Erythroblast (primary cell): ENCODE measurements around the gene TSPOAP1.
A peak's percentile ranks its signal among the peaks of the same experiment; 100 is the strongest.

Source experiments
- DNase-seq, 2 experiments: peaks; one replicate each; lab custom pipeline; 2025; lab: John Stamatoyannopoulos, UW
- GATA1 ChIP-seq: IDR thresholded peaks from 2 replicates; pipeline ENCODE4 v1.6.1; 2011; ENCODE audit warnings: low read depth, mild to moderate bottlenecking, control low read depth, low read length, moderate library complexity
- POLR2A ChIP-seq: IDR thresholded peaks from 2 replicates; pipeline ENCODE4 v1.6.1; 2011; ENCODE audit warnings: mild to moderate bottlenecking, low read length

Gene TSPOAP1

GRCh38 chr17:58334661-58335060 lies 6.1 kb upstream of the TSPOAP1 start:
- no peak for DNase-seq

GRCh38 chr17:58334256-58334655 lies 5.7 kb upstream of the TSPOAP1 start:
- no peak for DNase-seq

More at GRCh38 chr17:58334661-58335060, 6.1 kb upstream of the TSPOAP1 start:
- TF ChIP-seq GATA1 (no peak), POLR2A (no peak)

GRCh38 chr17:58333736-58334207 lies 5.2 kb upstream of the TSPOAP1 start:
- TF ChIP-seq GATA1, result no peak
- no peak for TF ChIP-seq POLR2A
- peak; percentile 54 to 76 for DNase-seq

More at GRCh38 chr17:58334256-58334655, 5.7 kb upstream of the TSPOAP1 start:
- TF ChIP-seq GATA1, result no peak
- no peak for TF ChIP-seq POLR2A

- DNase-seq, result peak; percentile 61 to 68
- no peak for TF ChIP-seq POLR2A
- TF ChIP-seq GATA1, result no peak
Measured at GRCh38 chr17:58332778-58333735, 4.5 kb upstream of the TSPOAP1 start.

GRCh38 chr17:58331815-58332777 lies 3.5 kb upstream of the TSPOAP1 start:
- peak; percentile 99 for TF ChIP-seq POLR2A
- no peak for TF ChIP-seq GATA1

GRCh38 chr17:58330997-58331814 lies 2.6 kb upstream of the TSPOAP1 start:
- DNase-seq, result peak; percentile 88 to 91
- TF ChIP-seq GATA1, result no peak
- TF ChIP-seq POLR2A, result no peak

More at GRCh38 chr17:58331815-58332777, 3.5 kb upstream of the TSPOAP1 start:
- peak; percentile 92 to 94 for DNase-seq

- TF ChIP-seq GATA1 (no peak), POLR2A (no peak)
- DNase-seq, result peak; percentile 72 to 73
Measured at GRCh38 chr17:58330538-58330996, 2.0 kb upstream of the TSPOAP1 start.

GRCh38 chr17:58329810-58330537 lies 1.4 kb upstream of the TSPOAP1 start:
- DNase-seq, result peak; percentile 72 to 82
- TF ChIP-seq POLR2A, result peak; percentile 92
- no peak for TF ChIP-seq GATA1

GRCh38 chr17:58329035-58329809 lies 627 bp upstream of the TSPOAP1 start:
- peak; percentile 86 to 93 for DNase-seq
- TF ChIP-seq GATA1 (no peak), POLR2A (peak; percentile 98)

GRCh38 chr17:58327363-58328194 lies 1.0 kb downstream of the TSPOAP1 start:
- DNase-seq, result peak in 1 of 2 experiments; percentile 55
- TF ChIP-seq GATA1, result no peak
- no peak for TF ChIP-seq POLR2A
